Measurements from ENCODE around the gene DSTYK. TPM values are rescaled to one million over a fixed set of nuclear protein-coding genes. Genes with fewer than 3 reads are reported as not detected.

Gene DSTYK
- total RNA-seq, 2 donors from 2014 or later = 15.8 to 31.6 TPM

GRCh38 chr1:205141236-205142101 is 70.0 kb downstream of the DSTYK start:
- H3K4me3 Mint-ChIP-seq = no peak overlapping the region
- H3K36me3 Mint-ChIP-seq = no peaks in the 10 kb centered on the region
- H3K27ac Mint-ChIP-seq = no peak overlapping the region
- no peaks in the 10 kb centered on the region for H3K27me3 Mint-ChIP-seq
- ATAC-seq = peak; percentile 71 to 84
- H3K4me1 Mint-ChIP-seq (ENCODE audit: low read depth in 2 of 2) = peaks cover 5 to 6% of the 10 kb centered on the region in 2 donors
- DNase-seq (ENCODE audit: low spot score) = peak; percentile 73
- H3K9me3 Mint-ChIP-seq = no peaks in the 10 kb centered on the region

DNA sequence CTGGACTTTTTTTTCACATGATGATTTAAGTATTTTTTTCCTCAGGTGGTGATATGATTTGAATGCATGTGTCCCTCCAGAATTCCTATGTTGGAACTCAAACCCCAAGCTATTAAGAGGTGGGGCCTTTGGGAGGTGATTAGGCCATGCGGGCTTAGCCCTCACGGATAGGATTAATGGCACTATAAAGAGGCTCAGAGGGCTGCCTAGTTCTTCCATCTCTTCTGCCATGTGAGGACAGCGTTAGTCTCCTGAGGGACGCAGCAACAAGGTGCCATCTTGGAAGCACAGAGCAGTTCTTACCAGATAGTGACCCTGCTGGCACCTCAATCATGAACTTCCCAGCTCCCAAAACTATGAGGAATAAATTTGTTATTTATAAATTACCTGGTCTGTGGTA is 71.4 kb downstream of the DSTYK start:
- peaks cover 5 to 6% of the 10 kb centered on the region in 2 donors for H3K4me1 Mint-ChIP-seq (ENCODE audit: low read depth in 2 of 2)
- ATAC-seq (no peak), DNase-seq (ENCODE audit: low spot score) (no peak)
- H3K9me3 Mint-ChIP-seq = no peaks in the 10 kb centered on the region
- no peaks in the 10 kb centered on the region for H3K36me3 Mint-ChIP-seq
- H3K27ac Mint-ChIP-seq = no peak overlapping the region
- no peak overlapping the region for H3K4me3 Mint-ChIP-seq
- no peaks in the 10 kb centered on the region for H3K27me3 Mint-ChIP-seq

DNA sequence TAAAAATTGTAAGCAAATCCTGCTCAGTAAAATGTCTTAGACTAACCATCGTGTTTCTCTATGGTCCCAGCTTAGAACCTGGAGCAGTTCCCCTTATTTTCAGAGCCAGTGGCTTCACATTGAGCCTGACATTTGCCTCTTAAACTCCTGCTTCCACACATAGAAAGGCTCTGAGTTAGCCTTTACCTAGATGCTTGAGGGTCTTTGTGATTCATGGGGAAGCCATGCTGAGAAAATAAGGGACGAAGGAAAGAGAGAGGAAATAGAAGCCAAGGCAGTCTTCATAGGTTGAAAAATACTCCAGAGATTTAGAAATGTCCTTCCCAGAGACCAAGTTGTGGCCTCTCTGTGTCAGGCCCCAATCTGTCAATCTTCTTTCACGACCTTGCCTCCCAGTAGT is 73.6 kb downstream of the DSTYK start:
- H3K9me3 Mint-ChIP-seq = no peaks in the 10 kb centered on the region
- peaks cover 5 to 6% of the 10 kb centered on the region in 2 donors for H3K4me1 Mint-ChIP-seq (ENCODE audit: low read depth in 2 of 2)
- no peaks in the 10 kb centered on the region for H3K36me3 Mint-ChIP-seq
- no peak for DNase-seq (ENCODE audit: low spot score)
- ATAC-seq = no peak
- H3K27ac Mint-ChIP-seq = no peak overlapping the region
- H3K27me3 Mint-ChIP-seq = no peaks in the 10 kb centered on the region
- H3K4me3 Mint-ChIP-seq = no peak overlapping the region

DNA sequence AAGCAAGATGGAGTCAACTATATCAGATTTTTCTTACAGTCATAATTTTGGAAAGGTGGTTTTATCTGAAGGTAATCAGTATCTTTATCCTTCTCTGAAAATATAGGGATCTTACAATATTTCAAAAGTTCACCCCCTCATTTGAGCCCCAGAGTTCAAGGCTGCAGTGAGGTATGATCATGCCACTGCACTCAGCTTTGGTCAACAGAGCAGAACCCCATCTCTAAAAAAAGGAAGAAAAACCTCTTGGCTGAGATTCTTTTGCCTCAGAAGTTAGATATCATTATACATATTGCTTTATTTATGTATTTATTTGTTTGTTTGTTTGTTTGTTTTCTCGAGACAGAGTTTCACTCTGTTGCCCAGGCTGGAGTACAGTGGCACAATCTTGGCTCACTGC is 78.2 kb downstream of the DSTYK start:
- no peak overlapping the region for H3K4me3 Mint-ChIP-seq
- no peak overlapping the region for H3K27ac Mint-ChIP-seq
- H3K9me3 Mint-ChIP-seq = no peaks in the 10 kb centered on the region
- ATAC-seq (no peak), DNase-seq (ENCODE audit: low spot score) (no peak)
- no peaks in the 10 kb centered on the region for H3K36me3 Mint-ChIP-seq
- no peaks in the 10 kb centered on the region for H3K27me3 Mint-ChIP-seq
- H3K4me1 Mint-ChIP-seq (ENCODE audit: low read depth in 2 of 2) = no peaks in the 10 kb centered on the region

DNA sequence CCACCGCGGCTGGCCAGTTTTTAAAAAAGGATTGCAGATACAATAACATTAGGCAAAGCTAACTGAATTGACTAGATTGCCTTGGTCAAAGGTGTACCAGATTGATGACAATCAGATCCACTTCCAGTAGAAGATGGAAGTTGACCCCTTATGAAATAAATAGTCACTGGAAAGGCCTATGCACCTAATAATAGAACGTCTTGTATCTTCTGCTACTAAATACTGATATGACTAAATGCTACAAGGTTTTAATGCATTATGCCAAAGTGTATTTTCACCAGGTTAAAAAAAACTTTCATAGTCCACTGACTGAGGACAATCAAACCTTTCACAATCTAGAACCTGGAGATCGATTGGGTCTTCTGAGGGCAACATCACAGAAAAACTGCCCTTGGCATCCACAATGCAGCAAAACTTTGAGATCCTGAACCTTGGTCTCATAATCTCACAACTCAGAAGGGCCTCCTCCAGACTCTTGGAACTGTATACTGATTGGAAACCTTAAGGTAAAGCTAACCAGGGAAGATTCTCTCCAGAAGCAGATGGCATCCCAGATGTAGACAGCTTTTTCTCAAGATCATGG is 82.0 kb downstream of the DSTYK start:
- ATAC-seq (no peak), DNase-seq (ENCODE audit: low spot score) (no peak)
- Mint-ChIP-seq H3K9me3 (no peaks in the 10 kb centered on the region), H3K4me3 (no peak overlapping the region), H3K27ac (no peak overlapping the region), H3K36me3 (no peaks in the 10 kb centered on the region), H3K4me1 (ENCODE audit: low read depth in 2 of 2) (no peaks in the 10 kb centered on the region), H3K27me3 (no peaks in the 10 kb centered on the region)

GRCh38 chr1:205128050-205128449 is 83.5 kb downstream of the DSTYK start:
- DNase-seq (ENCODE audit: low spot score) = no peak
- Mint-ChIP-seq H3K4me3 (no peak overlapping the region), H3K4me1 (ENCODE audit: low read depth in 2 of 2) (no peaks in the 10 kb centered on the region), H3K27ac (no peak overlapping the region), H3K36me3 (no peaks in the 10 kb centered on the region), H3K9me3 (no peaks in the 10 kb centered on the region), H3K27me3 (no peaks in the 10 kb centered on the region)
- ATAC-seq = no peak

DNA sequence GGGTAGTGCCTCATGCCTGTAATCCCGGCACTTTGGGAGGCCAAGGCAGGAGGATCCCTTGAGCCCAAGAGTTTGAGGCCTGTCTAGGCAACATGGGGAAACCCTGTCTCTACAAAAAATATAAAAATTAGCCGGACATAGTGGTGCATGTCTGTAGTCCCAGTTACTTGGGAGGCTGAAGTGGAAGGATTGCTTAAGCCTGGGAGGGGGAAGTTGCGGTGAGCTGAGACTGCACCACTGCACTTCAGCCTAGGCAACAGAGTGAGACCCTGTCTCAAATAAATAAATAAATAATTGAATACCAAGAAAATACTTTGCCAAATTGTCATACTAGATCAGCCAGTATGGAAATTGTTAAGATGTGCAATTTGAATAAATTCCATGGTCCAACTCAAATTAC is 83.9 kb downstream of the DSTYK start:
- H3K36me3 Mint-ChIP-seq = no peaks in the 10 kb centered on the region
- H3K4me3 Mint-ChIP-seq = no peak overlapping the region
- H3K27me3 Mint-ChIP-seq = no peaks in the 10 kb centered on the region
- no peak overlapping the region for H3K27ac Mint-ChIP-seq
- no peaks in the 10 kb centered on the region for H3K9me3 Mint-ChIP-seq
- DNase-seq (ENCODE audit: low spot score) (no peak), ATAC-seq (no peak)
- peaks cover 0 to under 1% of the 10 kb centered on the region in 2 donors for H3K4me1 Mint-ChIP-seq (ENCODE audit: low read depth in 2 of 2)

GRCh38 chr1:205124726-205125125 is 86.8 kb downstream of the DSTYK start:
- no peak overlapping the region for H3K4me3 Mint-ChIP-seq
- no peaks in the 10 kb centered on the region for H3K27me3 Mint-ChIP-seq
- ATAC-seq = no peak
- H3K36me3 Mint-ChIP-seq = peaks cover 12% of the 10 kb centered on the region
- DNase-seq (ENCODE audit: low spot score) = no peak
- H3K9me3 Mint-ChIP-seq = no peaks in the 10 kb centered on the region
- H3K4me1 Mint-ChIP-seq (ENCODE audit: low read depth in 2 of 2) = peaks cover 25 to 28% of the 10 kb centered on the region in 2 donors
- no peak overlapping the region for H3K27ac Mint-ChIP-seq

GRCh38 chr1:205122489-205122882 is 89.0 kb downstream of the DSTYK start:
- Mint-ChIP-seq H3K27ac (peak overlapping the region; percentile 99 to 100), H3K36me3 (peaks cover 13% of the 10 kb centered on the region), H3K9me3 (no peaks in the 10 kb centered on the region), H3K27me3 (no peaks in the 10 kb centered on the region), H3K4me3 (peak overlapping the region; percentile 100), H3K4me1 (ENCODE audit: low read depth in 2 of 2) (peaks cover 34 to 40% of the 10 kb centered on the region in 2 donors)
- no peak for DNase-seq (ENCODE audit: low spot score)
- ATAC-seq = no peak

DNA sequence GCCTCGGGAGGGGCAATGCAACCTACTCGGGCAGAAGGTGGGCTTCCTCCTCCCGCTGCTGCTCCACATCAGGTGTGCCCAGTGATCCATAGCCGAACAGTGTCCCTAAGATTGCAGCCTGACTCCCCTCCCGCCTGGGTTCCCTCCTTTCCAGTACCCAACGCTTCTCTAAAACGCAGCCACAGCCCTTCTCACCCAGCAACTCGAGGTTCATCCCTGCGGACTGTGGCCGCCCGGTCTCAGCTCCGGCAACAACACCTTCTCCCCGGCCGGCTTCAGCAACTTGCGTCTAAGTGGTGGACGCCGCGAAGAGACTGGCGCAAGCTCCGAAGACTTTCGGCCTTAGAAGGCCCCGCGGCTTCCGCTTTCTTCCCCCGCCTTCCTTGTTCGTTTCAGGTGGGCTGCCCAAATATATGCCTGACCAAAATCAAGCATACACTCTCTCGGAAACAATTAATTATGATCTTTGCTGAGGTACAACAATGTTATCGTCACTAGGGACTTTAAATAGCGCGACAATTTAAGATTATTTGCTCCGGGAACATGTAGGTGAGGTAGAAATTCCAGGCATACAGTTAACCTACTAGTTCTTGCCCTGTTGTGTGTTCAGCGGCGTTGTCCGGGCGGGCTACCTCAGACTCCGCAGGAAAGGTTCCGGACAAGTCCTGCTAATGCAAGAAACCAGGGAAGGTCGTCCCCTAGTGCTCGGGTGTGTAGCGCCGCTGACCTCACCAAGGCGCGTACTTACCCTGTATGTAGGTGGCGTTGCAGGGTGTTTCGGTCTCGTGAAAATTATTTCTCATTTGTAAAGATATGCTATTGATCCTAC is 89.6 kb downstream of the DSTYK start, which contains the start of gene RBBP5:
Gene RBBP5, minus strand, starts transcription at position 319 of the 829 bp plus-strand sequence. Its CDS starts 105 bp downstream, at position 214.
- peak; percentile 99 to 100 for ATAC-seq
- peak within 1 kb of the TSS; percentile 100 for H3K4me3 Mint-ChIP-seq
- no peaks in the 10 kb centered on the region for H3K27me3 Mint-ChIP-seq
- DNase-seq (ENCODE audit: low spot score) = peak; percentile 95
- no peaks in the 10 kb centered on the region for H3K9me3 Mint-ChIP-seq
- H3K4me1 Mint-ChIP-seq (ENCODE audit: low read depth in 2 of 2) = peaks cover 34 to 40% of the 10 kb centered on the region in 2 donors
- H3K36me3 Mint-ChIP-seq = peaks cover 13% of the 10 kb centered on the region
- H3K27ac Mint-ChIP-seq = peak within 1 kb of the TSS; percentile 99 to 100

DNA sequence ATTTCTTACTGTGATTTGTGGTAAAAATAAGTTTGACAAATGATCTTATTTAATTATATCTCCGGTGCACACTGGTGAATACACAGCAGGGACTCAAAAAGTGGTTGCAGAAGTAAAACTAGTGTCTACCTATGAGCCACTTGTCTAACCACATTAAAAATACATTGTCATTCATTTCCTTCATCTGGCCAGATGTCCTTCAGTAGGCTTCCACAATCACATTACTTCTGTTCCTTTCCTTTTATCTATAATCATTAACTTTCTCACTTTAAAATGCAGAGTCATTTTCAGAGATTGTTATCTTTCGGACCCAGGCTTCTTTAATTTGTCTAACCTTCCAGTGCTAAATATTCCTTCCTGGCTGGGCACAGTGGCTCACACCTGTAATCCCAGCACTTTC is 92.8 kb downstream of the DSTYK start:
- Mint-ChIP-seq H3K36me3 (peaks cover 13% of the 10 kb centered on the region), H3K9me3 (no peaks in the 10 kb centered on the region), H3K27me3 (no peaks in the 10 kb centered on the region), H3K4me3 (peak overlapping the region; percentile 10), H3K27ac (peak overlapping the region; percentile 0 to 4), H3K4me1 (ENCODE audit: low read depth in 2 of 2) (peaks cover 34 to 40% of the 10 kb centered on the region in 2 donors)
- ATAC-seq (no peak), DNase-seq (ENCODE audit: low spot score) (no peak)

DNA sequence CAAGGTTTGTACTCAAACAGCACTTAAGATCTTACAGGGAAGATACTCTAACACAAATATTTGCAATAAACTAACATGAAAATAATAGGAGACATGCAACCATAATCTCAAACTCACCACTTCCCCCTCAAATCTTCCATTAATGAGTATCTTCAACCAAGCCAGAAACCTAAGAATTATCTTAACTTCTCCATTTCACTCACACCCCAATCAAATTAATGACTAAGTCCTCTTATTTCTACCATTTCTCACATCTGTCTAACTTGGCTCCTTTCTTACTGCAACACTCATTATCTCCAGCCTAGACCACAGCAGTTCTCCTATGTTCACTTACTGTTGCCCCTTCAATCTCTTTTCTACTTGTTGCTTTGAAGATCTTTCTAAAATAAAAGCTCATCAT is 100.1 kb downstream of the DSTYK start:
- peaks cover 3 to 15% of the 10 kb centered on the region in 2 donors for H3K4me1 Mint-ChIP-seq (ENCODE audit: low read depth in 2 of 2)
- DNase-seq (ENCODE audit: low spot score) (no peak), ATAC-seq (no peak)
- no peaks in the 10 kb centered on the region for H3K9me3 Mint-ChIP-seq
- H3K27ac Mint-ChIP-seq = no peak overlapping the region
- H3K36me3 Mint-ChIP-seq = peaks cover 13% of the 10 kb centered on the region
- no peaks in the 10 kb centered on the region for H3K27me3 Mint-ChIP-seq
- H3K4me3 Mint-ChIP-seq = no peak overlapping the region

- peaks cover 18% of the 10 kb centered on the region for H3K36me3 Mint-ChIP-seq
- no peaks in the 10 kb centered on the region for H3K27me3 Mint-ChIP-seq
- H3K4me3 Mint-ChIP-seq = no peak overlapping the region
- DNase-seq (ENCODE audit: low spot score) (no peak), ATAC-seq (no peak)
- H3K9me3 Mint-ChIP-seq = no peaks in the 10 kb centered on the region
- H3K4me1 Mint-ChIP-seq (ENCODE audit: low read depth in 2 of 2) = peaks cover 8 to 15% of the 10 kb centered on the region in 2 donors
- no peak overlapping the region for H3K27ac Mint-ChIP-seq
These were observed 101.8 kb downstream of the DSTYK start for GRCh38 chr1:205109711-205110110.
